ENCODE results near the gene TMEM92. TPM values are rescaled to one million over a fixed set of nuclear protein-coding genes. Genes with fewer than 3 reads are reported as not detected.
A peak's percentile ranks its signal among the peaks of the same experiment; 100 is the strongest.
"Not testable (repeated sequence)": the region's sequence is repeated elsewhere in the genome, so short reads cannot be mapped to it uniquely, and the experiment has no call there.

The TMEM92 gene
- polyA plus RNA-seq, 1 donor from 2014 or later = not detected

- H3K4me1 Mint-ChIP-seq = no peaks in the 10 kb centered on the region
- H3K9me3 Mint-ChIP-seq = peaks cover 0 to 1% (median 0%) of the 10 kb centered on the region in 3 donors
- peaks cover 3% of the 10 kb centered on the region for H3K27me3 Mint-ChIP-seq
- H3K36me3 Mint-ChIP-seq = no peaks in the 10 kb centered on the region
- H3K4me3 Mint-ChIP-seq = no peak overlapping the region
- no peak overlapping the region for H3K27ac Mint-ChIP-seq
These were observed 7.0 kb upstream of the TMEM92 start for GRCh38 chr17:50267074-50267841.

GRCh38 chr17:50268026-50268425, 6.2 kb upstream of the TMEM92 start:
- peaks cover 0 to 1% (median 0%) of the 10 kb centered on the region in 3 donors for H3K9me3 Mint-ChIP-seq
- H3K27ac Mint-ChIP-seq = no peak overlapping the region
- H3K4me3 Mint-ChIP-seq = no peak overlapping the region
- peaks cover 7% of the 10 kb centered on the region for H3K27me3 Mint-ChIP-seq
- H3K4me1 Mint-ChIP-seq = peaks cover 0 to 4% (median 0%) of the 10 kb centered on the region in 3 donors
- H3K36me3 Mint-ChIP-seq = no peaks in the 10 kb centered on the region

GRCh38 chr17:50268743-50269275, 5.5 kb upstream of the TMEM92 start:
- Mint-ChIP-seq H3K4me3 (no peak overlapping the region), H3K27me3 (peaks cover 7% of the 10 kb centered on the region), H3K4me1 (peaks cover 0 to 4% (median 0%) of the 10 kb centered on the region in 3 donors), H3K36me3 (no peaks in the 10 kb centered on the region), H3K27ac (peak overlapping the region in 1 of 3 donors; percentile 80), H3K9me3 (peaks cover 0 to 1% (median 0%) of the 10 kb centered on the region in 3 donors)

- peak overlapping the region in 1 of 3 donors; percentile 80 for H3K27ac Mint-ChIP-seq
- H3K9me3 Mint-ChIP-seq = peaks cover 0 to 1% (median 0%) of the 10 kb centered on the region in 3 donors
- peak overlapping the region in 1 of 4 donors; percentile 28 for H3K4me3 Mint-ChIP-seq
- peaks cover 16% of the 10 kb centered on the region for H3K27me3 Mint-ChIP-seq
- peaks cover 0 to 4% (median 0%) of the 10 kb centered on the region in 3 donors for H3K4me1 Mint-ChIP-seq
- no peaks in the 10 kb centered on the region for H3K36me3 Mint-ChIP-seq
These were observed 4.5 kb upstream of the TMEM92 start for GRCh38 chr17:50269477-50270434.

- H3K27me3 Mint-ChIP-seq = peaks cover 23% of the 10 kb centered on the region
These were observed 3.6 kb upstream of the TMEM92 start for GRCh38 chr17:50270435-50271362.

GRCh38 chr17:50271363-50271750, 2.9 kb upstream of the TMEM92 start:
- H3K36me3 Mint-ChIP-seq, H3K4me1 Mint-ChIP-seq, H3K27ac Mint-ChIP-seq, H3K9me3 Mint-ChIP-seq: not testable (repeated sequence)
- Mint-ChIP-seq H3K27me3 (peaks cover 27% of the 10 kb centered on the region), H3K4me3 (peak overlapping the region in 1 of 4 donors; percentile 67)

More at GRCh38 chr17:50270435-50271362, 3.6 kb upstream of the TMEM92 start:
- Mint-ChIP-seq H3K27ac (no peak overlapping the region), H3K36me3 (no peaks in the 10 kb centered on the region), H3K9me3 (peaks cover 0 to 1% (median 0%) of the 10 kb centered on the region in 3 donors), H3K4me3 (peak overlapping the region in 1 of 4 donors; percentile 67), H3K4me1 (peaks cover 0 to 4% (median 0%) of the 10 kb centered on the region in 3 donors)

- Mint-ChIP-seq H3K4me1 (peaks cover 0 to 9% (median 4%) of the 10 kb centered on the region in 3 donors), H3K27me3 (peaks cover 34% of the 10 kb centered on the region), H3K27ac (no peak overlapping the region), H3K36me3 (peaks cover 1% of the 10 kb centered on the region), H3K9me3 (no peaks in the 10 kb centered on the region), H3K4me3 (peak overlapping the region in 1 of 4 donors; percentile 75)
These were observed 2.0 kb upstream of the TMEM92 start for GRCh38 chr17:50272246-50272645.

- peaks cover 1% of the 10 kb centered on the region for H3K36me3 Mint-ChIP-seq
- peaks cover 0 to 10% (median 4%) of the 10 kb centered on the region in 3 donors for H3K4me1 Mint-ChIP-seq
- peaks cover 38% of the 10 kb centered on the region for H3K27me3 Mint-ChIP-seq
- peak overlapping the region in 3 of 4 donors; percentile 75 to 90 (median 81) for H3K4me3 Mint-ChIP-seq
- no peaks in the 10 kb centered on the region for H3K9me3 Mint-ChIP-seq
- H3K27ac Mint-ChIP-seq = peak overlapping the region in 1 of 3 donors; percentile 74
These were observed 1.3 kb upstream of the TMEM92 start for GRCh38 chr17:50272711-50273653.

GRCh38 chr17:50273654-50274040, 619 bp upstream of the TMEM92 start:
- Mint-ChIP-seq H3K4me1 (peaks cover 0 to 10% (median 4%) of the 10 kb centered on the region in 3 donors), H3K4me3 (no peak overlapping the region), H3K27me3 (peaks cover 40% of the 10 kb centered on the region), H3K36me3 (peaks cover 1% of the 10 kb centered on the region), H3K27ac (peak overlapping the region in 1 of 3 donors; percentile 74), H3K9me3 (no peaks in the 10 kb centered on the region)

GRCh38 chr17:50274897-50275221, 593 bp downstream of the TMEM92 start:
- peak overlapping the region in 1 of 4 donors; percentile 24 for H3K4me3 Mint-ChIP-seq
- peaks cover 0 to 10% (median 4%) of the 10 kb centered on the region in 3 donors for H3K4me1 Mint-ChIP-seq
- peaks cover 40% of the 10 kb centered on the region for H3K27me3 Mint-ChIP-seq
- no peak overlapping the region for H3K27ac Mint-ChIP-seq
- H3K36me3 Mint-ChIP-seq = peaks cover 1% of the 10 kb centered on the region
- H3K9me3 Mint-ChIP-seq = no peaks in the 10 kb centered on the region

- no peaks in the 10 kb centered on the region for H3K9me3 Mint-ChIP-seq
- H3K27me3 Mint-ChIP-seq = peaks cover 40% of the 10 kb centered on the region
- peaks cover 1% of the 10 kb centered on the region for H3K36me3 Mint-ChIP-seq
- peaks cover 0 to 10% (median 4%) of the 10 kb centered on the region in 3 donors for H3K4me1 Mint-ChIP-seq
- H3K27ac Mint-ChIP-seq = no peak overlapping the region
- peak overlapping the region in 1 of 4 donors; percentile 24 for H3K4me3 Mint-ChIP-seq
These were observed 1.0 kb downstream of the TMEM92 start for GRCh38 chr17:50275279-50275678.

GRCh38 chr17:50276588-50277356, 2.5 kb downstream of the TMEM92 start:
- no peaks in the 10 kb centered on the region for H3K9me3 Mint-ChIP-seq
- H3K27me3 Mint-ChIP-seq = peaks cover 40% of the 10 kb centered on the region
- H3K4me3 Mint-ChIP-seq = peak overlapping the region in 1 of 4 donors; percentile 34
- H3K27ac Mint-ChIP-seq = no peak overlapping the region
- H3K4me1 Mint-ChIP-seq = peaks cover 0 to 10% (median 4%) of the 10 kb centered on the region in 3 donors
- peaks cover 1% of the 10 kb centered on the region for H3K36me3 Mint-ChIP-seq

All from IgD-negative memory B cell (primary cell).